Cerebellar nuclear complex (tissue), 1 donor: Measurements from ENCODE around the gene COL15A1.
"Not testable (repeated sequence)": the region's sequence is repeated elsewhere in the genome, so short reads cannot be mapped to it uniquely, and the experiment has no call there.

Experiments used
- DNase-seq, 2 experiments: peaks; one replicate each; lab custom pipeline; 2025; lab: John Stamatoyannopoulos, UW

The COL15A1 gene

DNA sequence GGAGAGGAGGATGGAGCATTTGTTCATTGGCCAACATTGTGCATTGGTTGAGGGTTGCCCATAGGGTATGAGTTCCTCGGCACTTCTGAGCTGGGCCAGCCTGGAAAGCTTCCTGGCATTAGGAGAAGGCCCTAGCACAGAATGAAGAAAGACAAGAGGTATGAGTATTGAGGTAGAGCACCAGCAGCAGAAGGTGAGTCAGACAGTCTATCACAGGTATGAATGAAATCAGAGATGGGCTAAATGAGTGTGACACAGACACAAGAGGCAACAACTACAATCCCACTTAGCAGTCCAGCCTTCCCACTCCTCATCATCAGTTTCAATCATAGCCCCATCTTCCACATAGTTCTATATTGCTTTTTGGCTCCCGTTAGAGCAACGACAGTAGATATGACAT, 135.8 kb downstream of the COL15A1 start:
- DNase-seq, result no peak

DNA sequence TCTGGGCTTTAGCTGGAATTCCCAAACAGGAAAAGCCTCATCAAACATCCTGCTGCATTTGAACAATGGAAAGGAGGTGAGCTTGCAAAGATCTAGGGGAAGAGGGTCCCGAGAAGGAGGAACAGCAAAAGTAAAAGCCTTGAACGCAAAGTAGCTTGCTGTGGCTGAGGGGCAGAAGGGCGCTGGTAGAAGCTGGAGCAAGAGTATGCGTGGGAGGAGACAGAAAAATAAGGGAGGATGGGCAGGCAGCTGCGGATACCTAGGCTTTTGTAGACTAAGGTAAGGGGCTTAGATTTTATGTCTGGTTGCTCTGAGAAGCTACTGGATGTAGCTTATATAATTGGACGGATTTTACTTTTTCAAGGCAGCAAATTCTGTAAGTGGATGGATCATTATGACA, 139.3 kb downstream of the COL15A1 start:
- DNase-seq, result no peak

DNA sequence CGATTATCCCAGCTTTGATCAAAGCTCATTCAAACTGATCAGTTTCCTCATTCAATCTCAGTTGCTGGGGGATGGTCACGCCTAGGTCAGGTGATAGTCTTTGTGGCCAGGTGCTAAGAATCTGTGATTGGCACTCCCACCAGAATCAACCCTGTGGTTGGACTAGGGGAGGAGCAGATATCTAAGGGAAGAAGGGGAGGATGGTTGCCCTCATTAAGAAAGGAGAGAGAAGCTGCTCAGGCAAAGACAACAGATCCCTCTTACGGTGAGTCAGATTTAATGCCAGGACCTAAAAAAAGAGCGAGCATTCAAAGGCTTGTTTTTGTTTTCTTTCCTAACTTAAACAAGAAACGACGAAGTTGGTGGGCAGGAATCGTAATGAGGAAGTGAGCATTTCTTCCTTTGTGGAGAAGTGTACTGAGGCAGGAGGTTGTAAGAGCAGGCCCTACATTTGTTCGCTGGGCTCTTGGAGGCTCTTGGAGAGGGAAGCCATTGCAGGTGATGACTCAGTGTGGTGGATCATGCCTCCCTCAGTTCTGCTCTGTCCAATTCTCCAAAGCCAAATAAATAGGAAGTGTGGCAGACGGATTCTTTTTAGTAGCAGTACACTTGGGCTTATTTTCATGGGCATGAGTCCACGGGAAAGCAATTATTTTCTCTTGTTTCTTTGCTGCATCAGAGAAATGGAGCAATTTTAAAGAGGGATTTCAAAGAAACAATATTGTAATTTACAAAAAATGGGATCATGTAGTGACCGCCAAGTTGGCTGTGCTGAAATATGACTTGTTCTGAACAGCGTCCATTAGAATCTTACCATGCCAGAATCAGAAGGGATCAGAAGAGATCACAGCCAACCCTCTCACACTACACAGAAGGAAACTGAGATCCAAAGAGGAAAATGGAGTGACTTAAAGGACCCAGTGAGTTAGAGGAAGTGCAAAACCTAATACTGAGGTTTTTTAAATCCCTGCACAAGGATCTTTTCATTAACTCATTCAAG, 142.5 kb downstream of the COL15A1 start:
- DNase-seq, result no peak

DNA sequence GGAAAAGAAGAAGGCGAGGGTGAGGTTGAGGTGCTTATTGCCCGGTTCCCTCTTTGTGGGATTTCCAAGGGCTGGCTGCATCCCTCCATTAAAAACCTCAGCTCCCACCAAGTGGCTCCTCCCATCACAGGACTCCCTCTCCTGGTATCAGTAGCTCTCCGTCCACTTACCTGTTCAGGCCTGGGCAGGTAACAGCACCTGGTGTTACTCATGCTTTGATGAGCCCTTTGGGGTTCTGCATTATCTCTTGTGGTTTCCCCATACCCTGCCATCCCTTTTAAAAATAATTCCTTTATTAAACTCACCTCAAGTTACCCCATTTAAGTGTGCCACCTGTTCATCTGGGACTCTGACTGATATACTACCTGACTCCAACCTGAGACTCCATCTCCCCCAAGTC, 143.8 kb downstream of the COL15A1 start:
- DNase-seq, result no peak

DNA sequence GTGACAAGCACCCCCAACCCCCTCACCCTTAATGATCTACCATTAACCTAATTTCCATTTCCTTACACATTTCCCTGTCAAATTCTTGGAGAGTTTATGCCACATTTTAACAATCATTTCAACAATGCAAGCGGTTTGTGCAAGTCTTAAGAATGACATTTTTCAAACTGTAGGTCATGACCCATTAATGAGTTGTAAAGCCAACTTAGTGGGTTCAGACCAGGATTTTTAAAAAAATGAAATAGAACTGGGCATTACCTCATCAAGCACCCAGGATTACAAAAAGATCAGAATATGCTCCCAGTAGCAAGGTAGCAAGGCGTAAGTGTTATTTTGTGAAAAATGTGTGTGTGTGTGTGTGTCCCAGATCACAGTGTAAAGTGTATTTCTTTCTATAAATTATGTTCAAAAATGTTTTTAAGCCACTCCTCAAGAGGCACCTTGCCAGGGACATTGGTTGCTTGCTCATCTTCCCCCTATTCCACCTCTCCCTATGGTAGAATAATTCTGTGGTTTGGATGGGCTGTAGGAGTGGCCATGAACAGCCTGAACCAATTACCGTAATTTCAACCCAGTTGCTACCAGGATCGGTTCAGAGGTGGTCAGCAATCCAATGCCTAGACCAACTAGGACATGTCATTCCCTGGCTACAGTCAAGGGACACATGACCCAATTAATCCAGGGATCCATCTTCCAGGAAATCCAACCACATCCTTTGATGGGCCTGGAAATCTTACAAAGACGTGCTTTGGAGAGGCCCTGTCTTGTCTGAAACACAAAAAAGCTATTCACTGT, 146.8 kb downstream of the COL15A1 start:
- no peak for DNase-seq

DNA sequence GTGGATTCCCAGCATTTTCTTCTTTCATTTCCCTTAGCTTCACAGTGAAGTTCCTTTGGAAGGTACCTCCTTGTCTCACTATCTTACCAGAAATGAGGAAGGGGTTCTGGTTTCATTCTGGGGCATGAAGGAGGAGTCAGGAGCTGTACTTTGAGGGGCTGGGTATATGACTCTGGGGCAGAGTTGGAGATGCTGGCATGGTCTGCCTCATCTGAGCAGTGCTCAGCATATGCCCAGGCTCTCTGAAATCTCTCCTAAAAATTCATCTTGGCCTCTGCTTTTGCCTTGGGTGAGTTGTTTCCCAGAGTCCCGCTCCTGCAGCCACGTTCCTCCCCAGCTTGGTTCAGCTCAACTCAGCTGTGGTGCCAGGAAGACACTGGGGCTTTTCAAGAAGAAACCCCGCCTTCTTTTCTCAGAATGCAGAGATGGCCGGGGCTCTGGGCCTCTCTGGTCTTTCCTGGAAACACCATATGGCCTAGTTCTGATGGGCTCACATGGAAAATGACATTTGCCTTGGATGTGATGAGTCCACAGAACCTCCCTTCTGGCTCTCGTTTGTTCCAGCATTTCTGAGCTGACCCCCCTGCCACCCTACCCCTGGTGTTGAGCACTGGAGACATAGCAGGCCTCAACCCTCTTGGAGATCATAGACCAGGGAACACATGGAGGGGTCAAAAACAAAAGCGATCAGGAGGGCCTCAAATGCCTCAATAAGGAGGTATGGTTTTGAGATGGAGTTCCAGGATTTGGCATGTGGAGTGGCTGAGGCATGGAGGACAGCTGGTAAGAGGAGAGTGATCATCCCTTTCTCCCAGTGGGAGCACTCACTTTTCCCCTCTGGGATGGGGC, 149.2 kb downstream of the COL15A1 start:
- no peak for DNase-seq

DNA sequence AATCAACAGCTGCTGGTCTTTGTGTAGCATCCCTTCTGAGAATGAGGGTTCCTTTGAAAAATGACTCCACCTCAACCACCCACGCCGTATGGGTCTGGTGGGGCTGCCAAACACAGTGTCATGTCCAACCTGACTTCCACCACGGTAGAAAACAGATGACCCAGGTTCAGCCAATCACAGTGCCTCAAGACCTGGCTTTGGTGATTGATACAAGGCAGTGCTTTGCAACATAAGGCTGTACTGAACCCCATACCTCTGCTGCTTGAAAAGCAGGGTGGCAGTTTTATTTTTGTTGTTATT, 149.7 kb downstream of the COL15A1 start:
- DNase-seq, result no peak

DNA sequence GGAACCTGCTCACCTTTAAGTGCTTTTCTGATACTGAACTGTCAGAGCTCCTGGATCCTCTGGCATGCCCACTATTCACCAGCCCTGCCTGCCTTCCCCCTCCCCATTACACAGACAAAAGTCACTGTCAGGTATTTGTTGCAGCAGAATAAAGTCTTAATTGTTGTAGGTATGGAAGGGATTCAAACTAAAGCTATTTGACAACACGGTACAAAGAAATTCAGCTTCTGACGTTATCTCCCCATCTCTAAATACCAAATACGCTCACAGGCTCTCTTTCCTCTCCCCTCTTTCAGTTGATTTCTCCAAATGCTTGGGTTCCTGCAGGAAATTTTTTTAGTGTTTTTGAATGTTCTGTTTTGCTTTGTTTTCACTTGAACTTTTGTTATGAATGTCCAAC, 151.9 kb downstream of the COL15A1 start:
- no peak for DNase-seq

DNA sequence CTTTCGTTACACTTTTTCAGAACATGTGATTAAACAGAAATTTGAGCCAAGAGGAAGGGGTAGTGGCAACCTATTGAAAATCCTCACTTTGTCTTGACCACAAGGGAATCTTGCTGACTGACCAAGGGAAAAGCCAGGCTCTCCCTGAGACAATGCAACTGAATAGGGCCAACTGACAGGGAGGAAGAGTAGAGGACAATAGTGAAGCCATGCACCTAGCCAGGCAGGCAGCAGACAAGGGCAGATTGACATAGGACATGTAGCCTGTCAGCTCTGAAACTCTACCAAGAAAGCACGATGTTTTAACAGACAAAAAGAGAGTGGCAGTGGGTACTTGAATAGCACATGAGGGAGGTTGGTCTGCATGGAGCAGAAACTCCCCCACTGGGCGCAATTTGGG, 152.7 kb downstream of the COL15A1 start:
- DNase-seq, result no peak

DNA sequence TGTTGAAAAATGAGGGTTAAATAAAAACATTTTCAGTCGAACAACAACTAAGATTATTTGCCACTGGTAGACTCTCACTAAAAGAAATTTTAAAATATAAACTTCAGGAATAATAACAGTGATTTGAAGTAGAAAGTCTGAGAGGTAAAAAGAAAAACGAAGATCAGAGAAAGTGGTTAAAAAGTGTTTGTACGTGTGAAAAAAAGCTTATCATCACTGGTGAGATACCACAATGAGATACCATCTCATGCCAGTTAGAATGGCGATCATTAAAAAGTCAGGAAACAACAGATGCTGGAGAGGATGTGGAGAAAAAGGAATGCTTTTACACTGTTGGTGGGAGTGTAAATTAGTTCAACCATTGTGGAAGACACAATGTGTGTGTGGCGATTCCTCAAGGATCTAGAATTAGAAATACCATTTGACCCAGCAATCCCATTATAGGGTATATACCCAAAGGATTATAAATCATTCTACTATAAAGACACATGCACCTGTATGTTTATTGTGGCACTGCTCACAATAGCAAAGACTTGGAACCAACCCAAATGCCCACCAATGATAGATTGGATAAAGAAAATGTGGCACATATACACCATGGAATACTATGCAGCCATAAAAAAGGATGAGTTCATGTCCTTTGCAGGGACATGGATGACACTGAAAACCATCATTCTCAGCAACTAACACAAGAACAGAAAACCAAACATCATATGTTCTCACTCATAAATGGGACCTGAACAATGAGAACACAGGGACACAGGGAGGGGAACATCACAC, 156.3 kb downstream of the COL15A1 start:
- DNase-seq, result not testable (repeated sequence)

DNA sequence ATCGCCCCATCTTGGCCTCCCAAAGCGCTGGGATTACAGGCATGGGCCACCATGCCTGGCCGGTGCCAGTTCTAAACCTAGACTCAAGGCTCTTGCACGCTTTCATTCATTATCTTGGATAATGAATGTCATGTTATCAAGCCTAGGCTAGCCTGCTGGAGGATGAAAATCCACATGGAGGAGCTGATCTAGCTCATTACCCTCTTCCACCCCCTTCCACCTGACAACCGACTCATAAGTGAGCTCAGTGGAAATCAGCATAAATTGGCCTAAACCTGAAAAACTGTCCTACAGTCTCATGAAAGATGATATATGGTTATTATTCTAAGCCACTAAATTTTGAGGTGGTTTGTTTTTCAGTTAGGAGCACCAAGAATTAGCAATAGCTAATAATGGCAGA, 157.6 kb downstream of the COL15A1 start:
- DNase-seq, result no peak

DNA sequence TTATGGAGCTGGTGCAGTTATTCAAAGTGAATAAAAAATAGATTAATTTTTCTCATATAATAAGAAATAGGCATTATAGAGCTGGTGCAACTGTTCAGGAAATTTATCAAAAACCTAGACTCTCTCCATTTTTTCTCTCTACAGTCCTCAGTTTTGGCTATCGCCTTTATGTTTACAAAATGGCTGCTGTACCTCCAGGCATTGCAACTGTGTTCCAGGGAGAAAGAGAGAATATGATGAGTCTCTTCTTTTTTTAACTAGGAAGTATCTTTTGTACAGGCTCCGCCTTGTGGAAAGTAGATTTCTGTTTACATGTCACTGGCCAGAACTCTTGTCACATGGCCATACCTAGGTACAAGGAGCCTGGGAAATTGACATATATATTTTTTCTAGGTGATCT, 158.1 kb downstream of the COL15A1 start:
- DNase-seq, result no peak

DNA sequence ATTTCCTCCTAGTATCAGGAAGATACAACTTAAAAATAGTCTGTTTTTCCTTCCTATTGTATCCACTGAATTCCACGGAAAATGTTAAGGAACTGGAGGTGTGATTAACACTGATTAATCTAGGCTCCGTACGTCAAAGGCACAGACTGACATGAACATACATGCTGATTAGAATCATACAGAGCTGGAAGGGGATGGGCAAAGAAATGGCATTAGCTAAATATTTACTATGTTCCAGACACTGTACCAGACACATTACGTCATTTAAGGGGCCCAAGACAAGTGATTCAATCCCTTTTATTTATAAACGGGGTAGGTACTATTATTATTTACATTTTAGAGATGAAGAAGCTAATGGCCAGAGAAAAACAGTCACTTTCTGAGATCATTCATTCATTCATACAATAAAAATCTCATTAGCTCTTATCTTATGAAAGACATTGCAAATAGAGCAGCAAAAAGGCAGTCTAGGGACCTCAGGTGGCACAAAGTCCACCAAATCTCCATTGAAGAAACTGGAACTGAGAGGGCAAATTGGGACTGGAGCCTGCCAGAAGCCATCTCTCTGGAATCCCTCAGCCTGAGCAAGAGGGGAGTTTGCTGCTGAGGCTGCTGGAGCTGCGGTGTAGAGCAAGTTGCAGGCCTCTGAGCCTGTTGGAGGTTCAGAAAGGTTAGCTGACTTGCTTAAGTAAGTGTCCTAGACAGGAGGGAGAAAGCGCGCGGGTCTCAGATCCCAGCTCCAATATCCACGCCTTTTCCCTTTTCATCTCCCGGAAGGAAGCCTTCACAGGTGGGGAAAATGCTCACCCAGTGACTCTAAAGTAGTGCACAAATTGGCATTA, 159.6 kb downstream of the COL15A1 start:
- no peak for DNase-seq

DNA sequence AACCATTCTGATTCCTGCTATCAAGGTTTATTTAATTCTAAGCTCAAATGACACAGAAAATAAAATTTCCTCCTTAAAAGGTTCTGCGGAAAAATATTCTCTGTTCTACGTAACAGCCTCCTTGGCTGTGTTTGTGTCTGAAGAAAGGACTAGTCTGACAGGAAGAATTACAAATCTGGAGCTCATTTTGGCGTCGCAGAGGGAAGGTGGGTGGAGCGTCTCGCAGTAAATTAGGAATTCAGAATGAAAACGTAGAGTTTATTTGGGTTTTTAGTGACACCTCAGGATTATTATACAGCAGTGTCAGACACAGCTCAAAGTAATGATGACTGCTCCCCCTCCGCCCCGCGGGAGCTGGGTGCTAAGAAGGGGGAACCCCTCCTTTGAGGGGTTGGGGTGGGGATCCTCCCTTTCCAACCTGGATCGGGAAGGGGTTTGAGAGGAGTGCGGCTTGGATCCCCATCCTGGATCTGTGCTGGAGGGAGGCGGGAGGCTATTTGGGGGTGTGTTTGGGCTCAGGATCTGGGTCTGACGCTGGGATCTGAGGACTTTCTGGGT, 160.3 kb downstream of the COL15A1 start:
- no peak for DNase-seq

DNA sequence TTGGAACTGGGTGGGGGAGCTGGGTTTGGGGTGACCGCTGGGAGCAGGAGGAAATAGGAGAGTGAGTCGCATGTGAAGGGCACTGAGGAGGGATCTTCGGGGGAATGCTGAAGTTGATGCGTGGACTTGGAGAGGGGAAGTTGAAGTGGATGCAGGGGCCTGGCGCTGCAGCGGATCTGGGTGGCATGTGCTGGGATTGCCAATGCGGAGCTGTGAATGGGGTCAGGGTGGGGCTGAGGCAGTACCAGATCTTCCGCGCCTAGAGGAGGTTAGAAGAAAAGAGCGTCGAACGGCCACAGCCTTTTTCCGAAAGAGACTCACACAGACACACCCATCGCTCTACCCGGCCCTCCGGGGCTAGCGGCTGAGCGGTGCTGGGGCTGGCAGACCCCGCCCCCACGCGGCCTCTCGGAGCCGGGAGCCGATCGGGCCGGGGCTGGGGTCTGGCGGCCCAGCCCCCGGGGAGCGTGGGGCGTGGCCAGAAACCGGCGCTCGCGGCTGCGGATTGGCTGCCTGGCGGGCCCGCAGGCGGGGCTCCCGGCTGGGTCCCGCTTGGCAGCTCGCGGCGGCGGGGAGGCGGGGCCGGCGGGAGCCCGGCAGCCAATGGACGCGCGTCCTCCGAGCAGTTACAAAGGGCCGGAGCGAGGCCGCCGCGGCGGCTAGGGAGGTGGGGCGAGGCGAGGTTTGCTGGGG, 160.9 kb downstream of the COL15A1 start, which contains the start of gene TGFBR1:
TSS of gene TGFBR1 (plus strand) at position 655 of the 693 bp plus-strand sequence. CDS start 93 bp downstream, outside the sequence.
- peak; percentile 36 to 73 for DNase-seq

DNA sequence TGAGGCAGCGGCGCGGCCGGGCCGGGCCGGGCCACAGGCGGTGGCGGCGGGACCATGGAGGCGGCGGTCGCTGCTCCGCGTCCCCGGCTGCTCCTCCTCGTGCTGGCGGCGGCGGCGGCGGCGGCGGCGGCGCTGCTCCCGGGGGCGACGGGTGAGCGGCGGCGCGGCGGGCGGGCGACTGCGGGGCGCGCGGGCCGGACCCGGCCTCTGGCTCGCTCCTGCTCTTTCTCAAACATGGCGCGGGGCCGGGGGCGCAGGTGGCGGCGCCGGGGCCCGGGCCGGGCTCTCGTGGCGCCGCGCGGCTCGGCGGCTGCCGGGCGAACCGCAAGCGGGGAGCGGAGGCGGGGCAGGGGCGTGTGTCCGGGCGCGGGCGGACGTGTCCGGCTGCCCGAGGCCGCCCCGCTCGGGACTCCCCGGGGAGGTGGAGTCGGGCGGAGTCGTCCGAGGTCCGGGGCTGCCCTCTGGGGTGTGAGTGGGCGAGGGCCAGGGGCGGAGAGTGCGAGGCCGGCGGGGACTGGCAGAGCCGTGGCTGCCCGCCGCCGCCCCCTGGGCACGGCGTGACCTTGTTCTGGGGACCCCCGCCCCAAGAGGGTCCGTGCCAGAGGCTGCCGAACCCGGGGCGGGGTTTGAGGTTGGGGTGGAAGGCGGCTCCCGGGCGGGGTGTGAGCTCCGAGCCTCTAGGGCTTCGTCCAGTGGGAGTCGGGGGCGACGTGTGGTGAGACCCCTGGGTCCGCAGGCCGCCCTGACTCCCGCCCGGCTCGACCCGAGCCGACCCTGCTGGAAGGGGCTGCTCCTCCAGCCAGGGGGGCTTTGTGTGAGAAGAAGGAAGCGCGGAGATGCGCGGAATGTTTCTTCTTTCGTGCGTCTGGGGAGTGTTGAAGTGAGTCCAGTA, 161.7 kb downstream of the COL15A1 start:
- no peak for DNase-seq

DNA sequence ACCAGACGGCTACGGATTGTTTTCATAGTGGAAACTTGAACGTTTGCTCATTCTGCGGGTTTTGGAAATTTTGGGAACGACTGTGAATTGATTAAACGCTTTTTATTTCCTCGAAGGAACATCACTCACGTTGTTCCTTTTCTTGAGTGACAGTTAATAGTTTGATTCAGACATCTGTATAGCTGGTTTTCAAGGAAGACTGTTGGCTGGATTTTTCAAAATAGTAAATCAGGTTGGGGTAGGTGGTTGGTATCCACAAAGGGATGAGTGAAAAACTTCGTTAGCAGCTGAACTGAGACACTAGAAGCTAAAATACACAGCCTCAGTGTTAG, 162.3 kb downstream of the COL15A1 start:
- no peak for DNase-seq

DNA sequence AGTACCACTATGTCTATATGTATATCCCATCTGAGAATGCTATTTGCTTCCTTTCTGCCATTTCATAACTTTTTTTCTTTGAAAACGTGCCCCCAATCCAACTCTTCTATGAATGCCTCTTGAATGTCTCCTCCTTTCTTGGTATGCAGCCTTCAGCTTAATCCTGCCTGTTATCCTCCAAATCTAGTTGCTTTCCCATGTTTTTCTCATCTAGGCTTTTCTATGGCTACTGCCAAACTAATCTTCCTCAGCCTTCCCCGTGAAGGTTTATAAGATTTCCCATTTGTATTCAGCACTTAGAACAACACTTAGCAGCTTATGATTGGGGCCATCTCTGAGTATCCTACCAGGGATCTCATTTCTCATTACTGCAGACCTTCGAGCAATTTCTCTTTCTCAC, 163.7 kb downstream of the COL15A1 start:
- no peak for DNase-seq

DNA sequence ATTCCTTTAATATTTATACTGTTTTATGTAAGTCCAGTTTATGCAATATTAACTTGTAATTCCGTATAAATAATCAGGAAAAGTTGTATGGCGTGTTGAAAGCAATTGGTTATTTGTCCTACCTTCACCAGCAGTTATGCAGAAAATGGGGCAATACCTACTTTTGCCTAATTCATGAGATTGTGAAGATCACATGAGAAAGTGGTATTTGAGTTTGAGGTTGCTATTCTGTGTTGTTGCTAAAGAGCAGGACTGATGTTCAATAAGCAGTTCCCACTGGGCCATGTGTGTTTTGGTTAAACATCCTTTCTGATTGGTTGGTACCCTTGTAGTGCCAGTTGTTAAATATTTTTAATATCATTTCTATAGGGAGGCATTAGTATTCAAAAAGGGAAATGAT, 164.4 kb downstream of the COL15A1 start:
- DNase-seq, result no peak
